NCI-H1417 treated with DMSO at 0.1 percent for 48 hours (cell line): ENCODE measurements around the gene KLRC2.
"Not testable (repeated sequence)": the region's sequence is repeated elsewhere in the genome, so short reads cannot be mapped to it uniquely, and the experiment has no call there.

ENCODE experiments used
- DNase-seq: peaks from one replicate; lab custom pipeline; 2025; lab: John Stamatoyannopoulos, UW

Gene KLRC2

GRCh38 chr12:10405294-10405693 lies 30.5 kb downstream of the KLRC2 start:
- no peak for DNase-seq

GRCh38 chr12:10404798-10405197 lies 31.0 kb downstream of the KLRC2 start:
- no peak for DNase-seq

GRCh38 chr12:10400829-10401228 lies 35.0 kb downstream of the KLRC2 start:
- no peak for DNase-seq

GRCh38 chr12:10398168-10398567 lies 37.6 kb downstream of the KLRC2 start:
- no peak for DNase-seq

GRCh38 chr12:10397296-10397695 lies 38.5 kb downstream of the KLRC2 start:
- no peak for DNase-seq

- DNase-seq, result not testable (repeated sequence)
Measured at GRCh38 chr12:10396176-10396575, 39.6 kb downstream of the KLRC2 start.

- DNase-seq, result no peak
Measured at GRCh38 chr12:10395390-10395998, 40.3 kb downstream of the KLRC2 start.

- DNase-seq, result not testable (repeated sequence)
Measured at GRCh38 chr12:10394531-10395152, 41.2 kb downstream of the KLRC2 start.

- no peak for DNase-seq
Measured at GRCh38 chr12:10393291-10393690, 42.5 kb downstream of the KLRC2 start.

- DNase-seq, result no peak
Measured at GRCh38 chr12:10392394-10392930, 43.3 kb downstream of the KLRC2 start.

- DNase-seq, result not testable (repeated sequence)
Measured at GRCh38 chr12:10390991-10391390, 44.8 kb downstream of the KLRC2 start.

GRCh38 chr12:10389904-10390303 lies 45.9 kb downstream of the KLRC2 start, which contains the start of gene KLRK1:
TSS of gene KLRK1 (minus strand) at chr12:10390041. CDS start at chr12:10388810, 1,231 bp downstream.
- DNase-seq, result no peak

GRCh38 chr12:10388624-10389413 lies 47.0 kb downstream of the KLRC2 start:
- no peak for DNase-seq

GRCh38 chr12:10387498-10387897 lies 48.3 kb downstream of the KLRC2 start:
- not testable (repeated sequence) for DNase-seq

- no peak for DNase-seq
Measured at GRCh38 chr12:10386857-10387256, 49.0 kb downstream of the KLRC2 start.

GRCh38 chr12:10385166-10385613 lies 50.6 kb downstream of the KLRC2 start:
- DNase-seq, result no peak

- no peak for DNase-seq
Measured at GRCh38 chr12:10384191-10384590, 51.6 kb downstream of the KLRC2 start.

GRCh38 chr12:10381928-10382628 lies 53.7 kb downstream of the KLRC2 start:
- DNase-seq, result no peak
